Activated naive CD4-positive, alpha-beta T cell (primary cell): ENCODE results near the gene SELENON.
"Not testable (repeated sequence)": the region's sequence is repeated elsewhere in the genome, so short reads cannot be mapped to it uniquely, and the experiment has no call there.

Experiments used
- DNase-seq, 4 experiments: peaks; one replicate each; lab custom pipeline; 2025; lab: John Stamatoyannopoulos, UW

The SELENON gene

DNA sequence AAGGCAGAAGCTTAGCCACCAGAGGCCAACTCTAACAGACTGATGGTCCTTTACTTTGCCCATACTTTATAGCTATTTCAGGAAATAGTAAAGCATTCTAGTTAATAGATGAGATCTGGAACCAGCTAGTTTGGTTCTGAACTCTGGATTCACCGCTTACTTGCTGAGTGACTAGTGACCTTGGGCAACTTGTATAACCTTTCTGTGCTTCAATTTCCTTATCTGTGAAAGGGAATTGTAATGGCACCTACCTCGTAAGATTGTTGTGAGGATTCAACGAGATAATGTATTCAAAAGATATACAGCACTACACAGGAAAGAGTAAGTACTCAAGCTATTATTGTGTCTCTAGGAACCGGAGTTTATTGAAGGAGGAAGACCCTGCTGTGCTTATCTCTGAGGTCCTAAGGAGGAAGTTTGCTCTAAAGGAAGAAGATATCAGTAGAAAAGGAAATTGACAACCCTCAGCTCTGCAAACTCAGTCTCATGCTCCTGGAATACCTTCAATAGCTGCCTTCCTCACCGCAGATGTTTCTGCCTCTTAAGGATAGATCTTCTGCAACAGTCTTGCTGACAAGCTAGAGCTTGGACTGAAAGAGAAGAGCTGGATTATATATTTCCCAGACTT lies 31.7 kb downstream of the SELENON start:
- DNase-seq = no peak

DNA sequence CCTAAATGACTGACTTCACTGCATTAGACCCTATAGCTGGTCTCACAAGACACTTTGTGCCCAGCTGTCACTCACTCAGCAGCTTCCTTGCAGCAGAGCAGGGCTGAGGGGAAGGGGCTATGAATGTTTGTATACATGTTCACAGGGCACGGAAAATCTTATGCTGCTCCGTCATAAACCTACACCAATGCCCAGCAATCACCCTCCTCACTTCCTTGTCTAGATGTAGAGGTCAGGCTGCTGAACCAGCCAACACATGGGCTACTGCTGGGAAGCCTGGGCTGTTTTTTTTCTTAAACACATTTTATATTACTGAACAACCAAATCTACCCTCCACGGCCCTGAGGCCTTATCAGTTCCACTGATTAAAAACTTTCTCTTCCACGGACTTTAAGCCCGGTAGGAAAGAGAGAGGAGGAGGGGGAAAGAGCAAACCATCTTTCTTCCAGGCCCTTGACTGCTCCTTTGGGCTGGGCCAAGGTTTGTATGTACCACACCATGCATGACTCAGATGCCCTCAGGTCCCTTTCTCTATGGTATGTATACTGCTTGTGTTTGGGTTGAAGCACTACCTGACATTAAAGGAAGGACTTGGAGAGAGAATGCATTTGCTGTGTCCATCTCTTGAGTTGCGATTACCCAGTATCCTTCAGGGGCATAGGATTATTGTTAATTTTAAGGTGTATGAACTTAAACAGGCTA lies 32.5 kb downstream of the SELENON start:
- no peak for DNase-seq

- no peak for DNase-seq
These were observed 33.2 kb downstream of the SELENON start for GRCh38 chr1:25833158-25833557.

DNA sequence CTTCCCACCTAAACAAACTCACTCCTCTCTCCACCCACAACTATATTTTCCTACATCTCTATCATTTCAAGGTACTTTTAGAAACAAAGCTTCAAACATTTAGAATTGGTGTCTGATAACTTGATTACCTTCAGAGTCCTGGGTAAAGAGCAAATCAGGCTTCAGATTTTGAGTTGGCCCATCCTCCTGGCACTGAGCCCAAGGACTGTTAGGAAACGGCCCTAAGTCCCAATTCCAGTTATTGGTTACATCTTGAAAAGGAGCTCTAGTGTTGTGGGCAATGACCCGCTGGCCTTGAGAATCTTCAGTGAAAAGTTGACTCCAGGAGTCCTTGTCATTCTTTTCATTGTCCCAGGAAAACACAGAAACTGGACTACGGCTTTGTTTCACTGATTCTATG lies 34.9 kb downstream of the SELENON start:
- no peak for DNase-seq

- DNase-seq = no peak
These were observed 36.7 kb downstream of the SELENON start for GRCh38 chr1:25836695-25837094.

DNA sequence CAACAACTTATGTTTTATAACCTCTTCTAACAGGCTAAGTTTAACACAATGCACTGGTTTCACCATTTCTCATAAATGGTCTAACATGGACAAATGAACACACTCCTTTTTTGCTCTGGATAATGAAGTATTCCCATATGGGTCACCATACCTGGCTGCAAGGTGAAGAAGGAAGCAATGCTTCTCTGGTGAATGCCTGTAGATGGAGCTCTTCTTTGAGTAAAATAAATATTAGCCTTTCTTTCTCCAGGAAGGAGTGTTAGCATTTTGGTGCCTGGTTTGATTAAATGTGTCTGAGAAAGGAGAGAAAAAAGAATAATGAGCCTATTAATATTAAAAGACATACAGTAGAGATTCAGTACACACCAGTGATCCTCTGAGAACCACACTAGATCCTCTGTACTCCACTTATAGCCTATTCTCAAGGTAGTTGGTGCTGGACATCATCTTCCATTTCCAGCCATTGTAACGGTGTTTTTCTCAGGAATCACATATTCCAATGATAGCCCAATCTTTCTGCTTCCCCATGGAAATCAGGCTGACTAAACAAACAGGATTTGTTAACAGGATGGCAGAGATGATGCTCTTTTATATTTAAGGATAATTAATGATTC lies 37.4 kb downstream of the SELENON start:
- no peak for DNase-seq

DNA sequence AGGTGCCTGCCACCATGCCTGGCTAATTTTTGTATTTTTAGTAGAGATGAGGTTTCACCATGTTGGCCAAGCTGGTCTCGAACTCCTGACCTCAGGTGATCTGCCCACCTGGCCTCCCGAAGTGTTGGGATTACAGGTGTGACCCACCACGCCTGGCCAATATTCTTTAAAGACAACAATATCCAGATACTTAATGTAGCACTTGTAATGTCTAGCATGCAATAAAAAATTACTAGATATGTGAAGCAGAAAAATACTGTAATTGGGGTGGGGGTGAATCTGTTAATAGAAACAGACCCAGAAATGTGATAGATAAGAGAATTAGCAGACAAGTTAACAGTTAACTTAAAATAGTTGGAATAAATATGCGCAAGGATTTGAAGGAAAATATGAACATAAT lies 39.8 kb downstream of the SELENON start:
- DNase-seq = not testable (repeated sequence)

DNA sequence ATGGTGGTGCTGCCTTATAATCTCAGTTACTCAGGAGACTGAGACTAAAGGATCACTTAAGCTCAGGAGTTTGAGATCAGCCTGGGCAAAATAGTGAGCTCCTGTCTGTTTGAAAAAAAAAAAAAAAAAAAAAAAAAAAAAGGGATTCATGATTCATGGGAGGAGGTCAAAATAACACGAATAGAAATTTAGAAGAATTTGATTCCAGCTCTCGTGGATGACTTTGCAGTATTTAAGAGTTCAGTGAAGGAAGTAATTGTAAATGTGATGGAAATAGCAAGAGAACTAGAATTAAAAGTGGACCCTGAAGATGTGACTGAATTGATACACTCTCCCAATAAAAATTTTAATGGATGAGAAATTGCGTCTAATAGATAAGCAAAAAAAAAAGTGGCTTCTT lies 43.5 kb downstream of the SELENON start:
- DNase-seq = no peak

GRCh38 chr1:25844536-25845337 lies 44.7 kb downstream of the SELENON start:
- DNase-seq = no peak

GRCh38 chr1:25845664-25846063 lies 45.7 kb downstream of the SELENON start:
- no peak for DNase-seq

GRCh38 chr1:25847929-25848328 lies 47.9 kb downstream of the SELENON start:
- no peak for DNase-seq

- no peak for DNase-seq
These were observed 48.5 kb downstream of the SELENON start for GRCh38 chr1:25848531-25848930.

GRCh38 chr1:25854554-25854953 lies 54.6 kb downstream of the SELENON start:
- no peak for DNase-seq

GRCh38 chr1:25856856-25857255 lies 56.9 kb downstream of the SELENON start:
- no peak for DNase-seq

GRCh38 chr1:25858494-25858893 lies 58.5 kb downstream of the SELENON start:
- DNase-seq = no peak

GRCh38 chr1:25858906-25859789 lies 59.2 kb downstream of the SELENON start, which contains the start of gene AUNIP:
Gene AUNIP, minus strand, starts transcription at chr1:25859457. Its CDS starts 100 bp downstream, at chr1:25859357.
- peak; percentile 71 to 88 (median 80) for DNase-seq

- DNase-seq = no peak
These were observed 61.6 kb downstream of the SELENON start for GRCh38 chr1:25861316-25862286.

GRCh38 chr1:25862785-25863485 lies 62.9 kb downstream of the SELENON start:
- DNase-seq = no peak

- no peak for DNase-seq
These were observed 63.7 kb downstream of the SELENON start for GRCh38 chr1:25863486-25864262.
